ENCODE data around the gene APOF. TPM values are rescaled to one million over a fixed set of nuclear protein-coding genes. Genes with fewer than 3 reads are reported as not detected.
"Not testable (repeated sequence)": the region's sequence is repeated elsewhere in the genome, so short reads cannot be mapped to it uniquely, and the experiment has no call there.

The APOF gene
- total and polyA plus RNA-seq, 9 of the 15 experiments (the other 6 are each of a cell fraction or from before 2014, with no cell fraction given), result 0.09 to 0.15 (median 0.12) TPM; not detected in 5

GRCh38 chr12:56401125-56401524 is 38.5 kb upstream of the APOF start:
- H3K4me1 ChIP-seq (replicated peaks in 1 of 2; ENCODE audit: control insufficient read depth in 2 of 2, insufficient read depth in 2 of 2, low read length in 2 of 2); H3K4me3 ChIP-seq; H3K36me3 ChIP-seq (ENCODE audit: control insufficient read depth, insufficient read depth, low read length); H2AFZ ChIP-seq (ENCODE audit: low read depth, low read length); FAIRE-seq; H3K9me1 ChIP-seq (ENCODE audit: control insufficient read depth, insufficient read depth, low read length); intact Hi-C loops (cut with micrococcal nuclease); H3K9ac ChIP-seq (ENCODE audit: insufficient read depth in 1 of 2, low read depth in 2 of 2, low read length in 2 of 2); in situ Hi-C loops (cut with MboI); ATAC-seq; BruUV-seq (replicated peaks); H4K20me1 ChIP-seq (replicated peaks; ENCODE audit: control insufficient read depth, insufficient read depth, low read length); H3K27me3 ChIP-seq (ENCODE audit: control insufficient read depth in 2 of 2, insufficient read depth in 2 of 2, low read length in 2 of 2); H3K27ac ChIP-seq (ENCODE audit: extremely low read depth, low read depth, low read length); H3K4me2 ChIP-seq (ENCODE audit: insufficient read depth, low read length); CTCF ChIA-PET (ENCODE audit: low intra/inter-chr PET ratio); POLR2A ChIA-PET; DNase-seq (ENCODE audit: extremely low read depth in 1 of 4, low spot score in 3 of 4); H3K79me2 ChIP-seq (ENCODE audit: control insufficient read depth, insufficient read depth, low read length); H3K9me3 ChIP-seq (replicated peaks; ENCODE audit: control insufficient read depth, insufficient read depth, low read depth, low read length): not testable (repeated sequence)
- WGBS (ENCODE audit: insufficient coverage, low coverage, missing lambda C conversion rate), result 43% methylated on average over 1 of the region's 3 CpGs

- BruUV-seq (replicated peaks); H3K27me3 ChIP-seq (ENCODE audit: control insufficient read depth in 2 of 2, insufficient read depth in 2 of 2, low read length in 2 of 2); FAIRE-seq; H3K4me2 ChIP-seq (ENCODE audit: insufficient read depth, low read length); H4K20me1 ChIP-seq (replicated peaks; ENCODE audit: control insufficient read depth, insufficient read depth, low read length); H3K4me1 ChIP-seq (replicated peaks in 1 of 2; ENCODE audit: control insufficient read depth in 2 of 2, insufficient read depth in 2 of 2, low read length in 2 of 2); H3K9ac ChIP-seq (ENCODE audit: insufficient read depth in 1 of 2, low read depth in 2 of 2, low read length in 2 of 2); ATAC-seq; DNase-seq (ENCODE audit: extremely low read depth in 1 of 4, low spot score in 3 of 4); CTCF ChIA-PET (ENCODE audit: low intra/inter-chr PET ratio); H3K9me1 ChIP-seq (ENCODE audit: control insufficient read depth, insufficient read depth, low read length); H3K9me3 ChIP-seq (replicated peaks; ENCODE audit: control insufficient read depth, insufficient read depth, low read depth, low read length); H3K36me3 ChIP-seq (ENCODE audit: control insufficient read depth, insufficient read depth, low read length); intact Hi-C loops (cut with micrococcal nuclease); H3K79me2 ChIP-seq (ENCODE audit: control insufficient read depth, insufficient read depth, low read length); H2AFZ ChIP-seq (ENCODE audit: low read depth, low read length); POLR2A ChIA-PET; in situ Hi-C loops (cut with MboI); H3K4me3 ChIP-seq; H3K27ac ChIP-seq (ENCODE audit: extremely low read depth, low read depth, low read length): not testable (repeated sequence)
- WGBS (ENCODE audit: insufficient coverage, low coverage, missing lambda C conversion rate), result 37% methylated on average over 3 of the region's 3 CpGs
These were observed 36.8 kb upstream of the APOF start for GRCh38 chr12:56399466-56399865.

Measured in K562 (cell line).